SU-DHL-6 (cell line): ENCODE results near the gene SAT1.

Experiments
- H2AFZ ChIP-seq: fragments of 200-600 bp; sonication (generic); 2 replicates; pipeline ENCODE4 v1.6.1; 2014; ENCODE audit warnings: low read depth, mild to moderate bottlenecking, moderate library complexity, mixed read lengths, antibody characterized with exemption, low read length; ENCODE audit not compliant: severe bottlenecking
- H3F3A ChIP-seq: fragments of 200-600 bp; shearing (Covaris generic); 2 replicates; pipeline ENCODE4 v1.6.0; 2016; ENCODE audit warnings: antibody characterized with exemption, mild to moderate bottlenecking; ENCODE audit not compliant: insufficient read depth
- H3K27ac ChIP-seq: fragments of 200-600 bp; sonication (generic); 2 replicates; pipeline ENCODE4 v1.5.1; 2016; ENCODE audit warnings: low read depth, mild to moderate bottlenecking, low read length, moderate library complexity, mixed read lengths
- H3K27me3 ChIP-seq: fragments of 200-600 bp; sonication (generic), shearing (Covaris generic); 2 replicates; pipeline ENCODE4 v1.6.0; 2014; ENCODE audit warnings: mild to moderate bottlenecking, low read length
- H3K36me3 ChIP-seq: fragments of 200-600 bp; sonication (generic); 2 replicates; pipeline ENCODE4 v1.6.1; 2014; ENCODE audit warnings: mild to moderate bottlenecking, low read length, mixed read lengths
- H3K4me2 ChIP-seq: fragments of 300-600, 200-600 bp; shearing (Covaris generic), sonication (generic); 2 replicates; pipeline ENCODE4 v1.6.0; 2014; ENCODE audit warnings: low read length, low read depth, mild to moderate bottlenecking; ENCODE audit not compliant: poor library complexity, severe bottlenecking
- H3K4me3 ChIP-seq: fragments of 200-600 bp; sonication (generic); 2 replicates; pipeline ENCODE4 v1.5.1; 2014; ENCODE audit warnings: antibody characterized with exemption, low read length, mild to moderate bottlenecking, mixed read lengths; ENCODE audit not compliant: insufficient read depth, poor library complexity, severe bottlenecking
- H3K79me2 ChIP-seq: fragments of 200-600 bp; sonication (generic); 2 replicates; pipeline ENCODE4 v1.6.1; 2014; ENCODE audit warnings: mild to moderate bottlenecking, low read length, moderate library complexity; ENCODE audit not compliant: insufficient read depth
- H3K9ac ChIP-seq: fragments of 200-600 bp; sonication (generic); 2 replicates; pipeline ENCODE4 v1.7.0; 2014; ENCODE audit warnings: mild to moderate bottlenecking, low read length
- H3K9me2 ChIP-seq: fragments of 200-600 bp; sonication (generic); replicated peaks from 2 replicates; pipeline ENCODE4 v1.6.1; 2014; ENCODE audit warnings: low read length; ENCODE audit not compliant: insufficient read depth
- H3K9me3 ChIP-seq: fragments of 200-600 bp; sonication (generic); 2 replicates; pipeline ENCODE4 v1.6.1; 2014; ENCODE audit warnings: low read length, mixed read lengths; ENCODE audit not compliant: insufficient read depth
- H4K20me1 ChIP-seq: fragments of 200-600 bp; sonication (generic); 2 replicates; pipeline ENCODE4 v1.6.1; 2014; ENCODE audit warnings: low read depth, mild to moderate bottlenecking, antibody characterized with exemption, low read length, moderate library complexity, mixed read lengths
- CTCF ChIP-seq: fragments of 200-600 bp; sonication (generic); IDR thresholded peaks from one replicate; pipeline ENCODE4 v1.5.1; 2017; ENCODE audit warnings: antibody characterized with exemption, mild to moderate bottlenecking, low read length, moderate library complexity; ENCODE audit not compliant: insufficient read depth, poor library complexity, severe bottlenecking
- EZH2phosphoT487 ChIP-seq: fragments of 200-600 bp; sonication (generic), shearing (Covaris generic); conservative IDR thresholded peaks from 2 replicates; pipeline ENCODE4 v1.6.1; 2018; ENCODE audit warnings: mild to moderate bottlenecking, antibody characterized with exemption, low read length, moderate library complexity, mixed read lengths

Gene SAT1

GRCh38 chrX:23759821-23760220, 23.2 kb upstream of the SAT1 start:
- Histone ChIP-seq H3K36me3 (no peaks in the 10 kb centered on the region), H3K4me3 (no peak overlapping the region), H3K79me2 (no peaks in the 10 kb centered on the region), H3K4me2 (no peak overlapping the region), H3K9me3 (no peaks in the 10 kb centered on the region), H2AFZ (no peak overlapping the region), H3K9me2 (no peaks in the 10 kb centered on the region), H3K27me3 (no peaks in the 10 kb centered on the region), H3K9ac (no peak overlapping the region), H3K27ac (no peak overlapping the region), H4K20me1 (no peaks in the 10 kb centered on the region), H3F3A (no peaks in the 10 kb centered on the region)
- no peak for TF ChIP-seq EZH2phosphoT487
- no peak for TF ChIP-seq CTCF

- no peaks in the 10 kb centered on the region for H3K79me2 ChIP-seq
- H3K4me2 ChIP-seq: no peak overlapping the region
- no peak overlapping the region for H3K9ac ChIP-seq
- no peak overlapping the region for H2AFZ ChIP-seq
- H3K27ac ChIP-seq: no peak overlapping the region
- H3K4me3 ChIP-seq: no peak overlapping the region
- H3K27me3 ChIP-seq: no peaks in the 10 kb centered on the region
- no peaks in the 10 kb centered on the region for H3K36me3 ChIP-seq
- H3K9me2 ChIP-seq: no peaks in the 10 kb centered on the region
- no peaks in the 10 kb centered on the region for H3F3A ChIP-seq
- no peaks in the 10 kb centered on the region for H4K20me1 ChIP-seq
- no peak for TF ChIP-seq EZH2phosphoT487
- TF ChIP-seq CTCF: no peak
- H3K9me3 ChIP-seq: no peaks in the 10 kb centered on the region
Observed at GRCh38 chrX:23764188-23764984, 18.6 kb upstream of the SAT1 start.

GRCh38 chrX:23765449-23765848, 17.5 kb upstream of the SAT1 start:
- Histone ChIP-seq H3K4me2 (no peak overlapping the region), H3K9ac (no peak overlapping the region), H3K4me3 (no peak overlapping the region), H2AFZ (no peak overlapping the region), H3K27ac (no peak overlapping the region), H3K27me3 (no peaks in the 10 kb centered on the region), H4K20me1 (no peaks in the 10 kb centered on the region), H3K9me3 (no peaks in the 10 kb centered on the region), H3K79me2 (no peaks in the 10 kb centered on the region), H3F3A (no peaks in the 10 kb centered on the region), H3K36me3 (no peaks in the 10 kb centered on the region), H3K9me2 (no peaks in the 10 kb centered on the region)
- no peak for TF ChIP-seq CTCF
- no peak for TF ChIP-seq EZH2phosphoT487
